Ramos (cell line): ENCODE measurements around the gene CYB5R3.

Experiments used
- in situ Hi-C: fragments of 300-500 bp; cut with MboI; formaldehyde crosslinking; loops from one replicate; pipeline ENCODE4 v1.14.3; 2022; ENCODE audit warnings: low sequenced_read_pairs; ENCODE audit not compliant: unreplicated experiment

CYB5R3 gene

GRCh38 chr22:42646569-42647525 lies 2.3 kb downstream of the CYB5R3 start:
- in situ Hi-C loops: no loop called here

DNA sequence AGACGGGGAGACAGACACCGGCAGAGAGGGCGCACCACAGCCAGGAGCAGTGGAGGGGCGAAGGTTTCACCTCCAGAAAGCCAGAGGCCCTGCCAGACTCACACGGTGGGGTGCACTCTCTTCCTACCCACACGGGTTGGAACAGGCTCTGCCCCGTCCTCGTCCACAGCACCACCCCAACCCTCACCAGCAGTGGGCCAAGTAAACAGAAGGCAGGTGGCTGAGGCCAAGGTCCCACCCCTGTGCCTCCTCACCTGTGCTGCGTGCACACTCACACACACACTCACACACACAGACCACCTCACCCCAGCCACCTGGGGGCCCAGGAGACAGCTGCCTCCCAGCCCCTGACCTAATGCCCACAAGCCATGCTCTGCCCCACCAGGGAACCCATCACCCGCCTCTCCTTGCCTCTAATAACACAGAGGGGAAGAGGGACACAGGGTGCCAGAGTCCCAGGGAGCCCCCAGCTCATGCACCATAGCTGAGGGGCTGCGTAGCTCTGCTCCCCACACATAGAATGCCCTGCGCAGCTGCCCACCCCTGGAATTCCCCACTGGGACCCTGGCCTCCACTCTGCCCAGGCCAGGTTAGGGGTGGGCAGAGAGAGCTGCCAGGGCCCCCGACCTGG lies 3.1 kb downstream of the CYB5R3 start:
- in situ Hi-C loops: no loop called here

DNA sequence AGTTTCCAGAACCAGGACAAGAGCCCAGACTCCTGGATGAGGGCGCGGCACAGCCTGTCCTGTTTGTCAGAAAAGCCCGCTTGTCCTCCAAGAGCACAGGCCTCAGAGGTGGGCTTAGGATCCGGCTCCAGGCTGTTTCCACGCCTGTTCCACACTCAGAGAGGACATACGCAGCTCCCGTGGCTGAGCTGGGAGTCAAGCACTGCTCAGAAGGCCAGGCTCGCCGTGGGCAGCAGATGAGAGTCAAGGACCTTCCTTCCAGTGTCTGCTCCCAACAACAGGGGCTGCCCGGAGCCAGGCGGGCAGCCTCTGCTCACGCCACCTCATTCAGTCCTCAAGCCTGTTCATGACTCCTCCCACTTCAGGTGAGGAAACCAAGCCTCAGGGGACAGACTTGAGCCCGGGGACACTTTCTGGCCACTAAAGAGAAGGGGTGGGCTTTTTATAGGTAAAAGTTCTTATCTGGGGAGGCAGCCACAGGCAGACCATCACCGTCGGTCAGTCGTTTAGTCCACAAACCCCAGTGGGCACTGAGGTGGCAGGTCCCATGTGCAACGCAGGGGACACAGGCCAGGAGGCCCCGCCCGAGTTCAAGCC lies 3.8 kb downstream of the CYB5R3 start:
- in situ Hi-C loops: no loop called here

DNA sequence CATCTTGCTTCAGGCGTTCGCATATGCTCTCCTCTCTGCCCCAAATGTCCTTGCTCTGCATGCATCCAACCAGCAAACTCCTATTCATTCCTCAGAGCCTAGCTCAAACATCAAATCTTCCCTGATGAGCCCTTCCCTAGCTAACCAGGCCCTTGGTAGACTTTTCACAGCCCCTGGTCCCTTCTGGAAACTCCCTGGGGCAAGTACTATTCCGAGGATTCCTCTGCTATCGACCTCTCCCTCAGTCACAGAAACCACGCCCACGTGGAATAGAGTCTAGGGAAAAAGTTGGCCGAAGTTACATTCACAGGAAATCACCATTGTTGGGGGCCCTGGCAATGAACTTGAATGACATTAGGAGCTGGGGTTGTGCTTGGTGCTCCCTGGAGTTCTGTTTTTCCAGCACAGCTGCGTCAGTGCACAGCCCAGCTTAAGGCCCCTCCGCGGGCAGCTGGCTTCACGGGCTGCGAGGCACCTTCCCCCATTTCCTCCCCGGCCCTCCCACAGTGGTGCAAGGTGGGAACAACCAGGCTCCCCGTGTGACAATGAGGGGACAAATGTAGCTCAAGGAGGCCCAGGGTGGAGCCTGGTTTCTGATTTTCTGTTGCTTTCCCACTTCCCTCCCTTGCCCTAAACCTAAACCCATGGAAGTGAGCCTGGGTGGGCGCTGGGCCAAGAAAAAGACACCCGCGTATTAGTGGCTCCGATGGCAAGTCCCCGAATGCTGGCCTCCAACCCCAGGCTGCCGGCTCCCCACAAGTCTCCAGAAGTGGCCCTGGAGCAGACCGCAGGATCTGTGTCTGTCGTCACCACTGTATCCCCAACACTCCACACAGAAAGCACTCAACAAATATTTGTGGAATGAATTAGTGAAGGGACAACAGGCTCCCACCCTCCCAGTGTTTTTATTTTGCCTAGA lies 4.5 kb downstream of the CYB5R3 start:
- in situ Hi-C loops: no loop called here

DNA sequence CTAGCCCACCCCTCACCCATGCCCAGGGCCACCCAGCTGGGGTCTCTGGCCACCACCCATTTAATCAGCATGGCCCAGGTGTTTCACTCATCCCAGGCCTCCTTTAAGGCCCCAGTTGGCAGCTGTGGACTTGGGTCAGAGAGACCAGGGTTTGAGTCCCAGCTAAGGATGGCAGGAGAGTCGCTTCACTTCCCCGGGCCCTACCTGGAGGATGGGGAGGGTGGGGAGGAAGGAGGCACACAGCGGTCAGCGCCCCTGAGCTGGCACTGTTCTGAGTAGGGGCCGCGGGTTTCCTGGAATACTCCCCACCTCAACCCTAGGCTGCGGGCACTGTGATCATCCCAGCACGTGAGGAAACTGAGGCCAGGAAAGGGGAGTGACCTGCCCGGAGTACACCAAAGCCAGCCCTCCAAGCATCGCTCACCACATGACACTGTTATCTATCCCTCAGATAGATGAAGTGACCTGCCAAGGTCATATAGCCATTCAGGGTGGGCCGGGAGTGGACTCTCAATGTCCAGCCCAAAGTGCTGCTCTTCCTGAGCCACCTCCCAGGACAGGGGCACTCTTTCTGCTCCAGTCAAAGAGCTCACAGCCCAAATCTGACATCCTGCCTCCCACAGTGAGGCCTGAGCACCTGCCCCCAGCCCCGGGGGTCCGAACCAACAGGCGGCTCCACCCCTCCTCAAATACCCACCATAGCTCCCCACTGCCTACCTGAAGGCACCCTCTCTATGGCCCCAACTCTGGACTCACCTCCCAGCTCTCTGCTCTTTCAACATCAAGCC lies 5.4 kb downstream of the CYB5R3 start:
- in situ Hi-C loops: no loop called here

DNA sequence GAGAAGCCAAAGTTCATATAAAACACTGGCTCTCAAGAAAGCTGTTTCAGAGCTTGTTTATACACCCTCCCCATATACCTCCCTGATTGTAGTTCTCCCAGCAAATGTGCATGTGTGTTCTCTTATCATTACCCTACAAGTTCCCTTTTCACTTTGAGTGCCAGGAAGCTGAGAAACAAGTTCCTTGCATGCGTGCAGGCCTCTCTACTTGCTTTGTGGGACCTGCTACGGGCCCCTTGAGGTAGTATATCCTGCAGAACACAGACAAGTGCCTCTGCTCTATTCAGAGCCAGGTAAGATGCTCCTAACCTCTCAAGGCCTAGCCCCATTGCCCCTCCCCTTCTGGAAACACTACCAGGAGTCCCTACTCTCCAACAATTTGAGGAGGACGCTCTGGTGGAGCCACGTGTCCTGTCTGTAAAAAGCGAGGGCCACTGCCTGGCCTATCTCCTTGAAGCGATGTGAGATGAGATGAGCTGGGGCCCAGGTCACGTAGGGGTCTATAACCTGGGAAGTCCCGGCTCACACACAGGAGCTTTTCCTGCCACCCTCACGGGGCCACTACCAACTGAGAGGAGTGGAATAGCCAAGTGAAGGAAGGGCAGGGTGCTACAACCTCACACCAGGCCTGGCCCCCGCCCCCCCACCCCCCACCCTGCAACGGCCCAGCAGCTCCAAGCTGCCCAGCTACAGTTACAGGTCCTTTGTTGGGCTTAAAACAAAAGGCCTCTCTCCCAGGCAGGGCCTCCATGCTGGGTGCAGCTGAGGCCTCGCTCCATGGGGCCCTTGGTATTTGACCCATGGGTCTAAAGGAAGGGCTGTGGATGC lies 6.2 kb downstream of the CYB5R3 start:
- in situ Hi-C loops: no loop called here

DNA sequence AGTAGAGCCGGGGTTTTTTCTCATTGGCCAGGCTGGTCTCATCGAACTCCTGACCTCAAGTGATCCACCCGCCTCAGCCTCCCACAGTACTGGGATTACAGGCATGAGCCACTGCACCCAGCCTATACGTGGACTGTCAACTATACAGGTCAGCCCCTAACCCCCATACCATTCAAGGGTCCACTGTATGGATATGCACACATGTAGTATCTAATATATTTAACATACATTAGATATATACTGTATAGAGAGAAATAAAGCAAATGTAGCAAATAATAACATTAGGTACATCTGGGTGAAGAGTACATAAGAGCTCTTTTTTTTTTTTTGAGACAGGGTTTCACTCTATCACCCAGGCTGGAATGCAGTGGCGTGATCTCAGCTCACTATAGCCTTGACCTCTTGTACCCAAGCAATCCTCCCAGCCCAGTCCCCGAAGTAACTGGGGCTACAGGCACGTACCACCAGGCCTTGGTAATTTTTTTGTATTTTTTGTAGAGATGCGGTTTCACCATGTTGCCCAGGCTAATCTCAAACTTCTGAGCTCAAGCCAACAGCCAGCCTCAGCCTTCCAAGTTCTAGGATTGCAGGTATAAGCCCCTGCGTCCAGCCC lies 7.3 kb downstream of the CYB5R3 start:
- in situ Hi-C loops: no loop called here

- in situ Hi-C loops: no loop called here
Measured at GRCh38 chr22:42639541-42640241, 9.5 kb downstream of the CYB5R3 start.

GRCh38 chr22:42637555-42637954 lies 11.6 kb downstream of the CYB5R3 start:
- in situ Hi-C loops: no loop called here

DNA sequence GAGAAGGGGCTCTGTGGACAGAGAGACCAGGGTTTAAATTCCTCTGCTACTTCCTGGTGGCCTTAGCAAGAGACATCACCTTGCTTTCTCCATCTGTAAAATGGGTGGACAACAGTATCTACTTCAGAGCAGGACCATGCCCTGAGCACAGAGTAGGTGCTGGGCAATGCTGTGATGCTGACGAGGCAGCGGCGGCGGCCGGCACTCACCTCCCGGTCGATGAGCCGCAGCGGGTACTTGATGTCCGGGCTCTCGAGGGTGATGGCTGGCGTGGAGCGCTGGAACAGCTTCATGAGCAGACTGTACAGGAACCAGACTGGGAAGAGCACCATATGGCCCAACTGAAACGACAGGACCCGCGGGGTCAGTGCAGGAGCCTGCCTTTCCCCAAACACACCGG lies 12.7 kb downstream of the CYB5R3 start:
- in situ Hi-C loops: no loop called here

DNA sequence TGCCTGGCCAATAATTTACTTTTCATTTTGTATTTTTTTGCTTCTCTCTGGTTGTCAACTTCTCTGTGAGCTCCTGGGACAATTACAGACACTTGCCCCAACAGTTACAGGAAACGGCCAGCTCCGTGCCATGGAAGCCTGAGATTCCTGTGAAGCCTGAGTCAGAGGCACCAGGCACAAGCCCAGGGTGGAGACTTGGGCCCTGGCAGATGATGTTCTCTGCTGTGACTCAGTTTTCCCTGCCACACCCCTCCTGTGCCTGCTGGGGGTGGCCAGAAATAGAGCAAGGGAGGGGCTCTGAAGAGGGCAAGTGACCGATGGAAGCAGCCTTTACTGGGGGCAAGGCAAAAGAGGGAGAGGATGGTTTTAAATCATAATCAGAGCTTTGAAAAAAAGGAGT lies 13.7 kb downstream of the CYB5R3 start:
- in situ Hi-C loops: no loop called here

DNA sequence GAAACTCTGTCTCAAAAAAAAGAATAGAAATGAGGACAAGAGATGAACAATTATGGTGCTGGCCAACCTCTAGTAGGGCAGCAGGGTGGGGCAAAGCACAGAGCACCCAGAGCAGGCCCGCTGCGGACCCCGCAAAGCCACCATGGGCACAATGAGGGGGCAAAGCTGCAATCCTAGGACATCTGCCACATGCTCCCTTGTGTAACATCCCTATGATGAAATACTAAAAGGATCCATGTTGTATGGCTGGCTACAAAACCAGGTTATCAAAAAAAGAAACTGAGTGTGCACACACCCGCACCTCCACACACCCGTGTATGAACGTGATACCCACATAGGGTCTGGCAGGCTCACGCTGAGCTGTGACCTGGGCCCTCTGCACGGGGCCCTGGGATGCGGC lies 16.2 kb downstream of the CYB5R3 start:
- in situ Hi-C loops: no loop called here

GRCh38 chr22:42632096-42632495 lies 17.1 kb downstream of the CYB5R3 start:
- in situ Hi-C loops: no loop called here

DNA sequence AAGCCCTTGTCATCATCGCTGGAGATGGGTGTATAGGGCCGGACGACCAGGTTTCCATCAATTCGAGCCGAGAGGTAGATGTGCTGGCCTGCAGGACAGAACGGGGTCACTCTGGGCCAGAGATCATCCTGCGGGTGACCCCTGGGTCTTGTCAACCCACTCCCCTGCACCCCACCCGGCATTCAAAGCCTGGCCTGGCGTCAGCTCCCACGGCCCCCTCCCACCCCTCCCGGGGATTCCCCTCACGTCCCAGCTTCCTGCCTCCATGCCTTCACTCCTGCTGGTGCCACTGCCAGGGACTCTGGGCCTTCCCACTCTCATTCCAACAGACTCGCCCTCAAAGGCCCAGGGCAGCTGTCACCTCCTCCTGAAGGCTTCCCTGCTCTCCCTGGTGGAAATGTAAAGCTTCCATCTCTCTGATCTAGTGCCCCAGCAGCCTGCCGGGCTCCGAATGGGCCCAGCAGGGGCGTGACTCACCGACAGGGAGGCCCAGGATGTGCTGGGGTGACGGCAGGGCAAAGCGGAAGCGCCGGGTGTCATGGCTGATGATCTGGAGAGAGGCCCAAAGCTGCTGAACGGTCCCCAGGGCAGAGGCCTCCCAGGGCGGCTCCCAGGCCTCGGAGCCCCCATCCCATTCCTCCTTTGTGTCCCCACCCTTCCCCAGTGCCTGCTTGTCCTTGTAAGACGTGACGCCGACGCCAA lies 18.1 kb downstream of the CYB5R3 start:
- in situ Hi-C loops: no loop called here

- in situ Hi-C loops: no loop called here
Measured at GRCh38 chr22:42630211-42630610, 19.0 kb downstream of the CYB5R3 start.

- in situ Hi-C loops: no loop called here
Measured at GRCh38 chr22:42627981-42628380, 21.2 kb downstream of the CYB5R3 start.
